ENCODE results near the gene MED12L. TPM values are rescaled to one million over a fixed set of nuclear protein-coding genes. Genes with fewer than 3 reads are reported as not detected.

MED12L gene
- total RNA-seq, 2 experiments from 2014 or later: 2.9 to 3.4 TPM

DNA sequence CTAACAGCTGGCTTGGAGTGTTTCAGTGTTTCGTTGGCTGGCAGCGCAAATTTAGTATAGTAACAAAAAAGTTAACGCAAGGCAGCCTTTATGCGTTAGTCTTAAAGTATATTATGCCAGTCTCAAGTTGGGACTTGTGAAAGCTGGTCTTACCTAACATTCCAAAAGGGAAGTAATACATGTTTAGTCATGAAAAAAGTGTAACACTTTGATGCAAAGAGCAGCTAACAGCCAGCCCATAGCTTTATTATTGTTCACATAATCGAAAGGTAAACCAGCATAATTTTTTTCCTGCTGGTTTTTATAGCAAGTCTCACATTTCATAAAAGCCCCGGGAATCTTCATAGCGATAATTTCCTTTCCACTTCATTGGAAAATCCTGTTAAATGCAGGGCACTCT lies 233.5 kb downstream of the MED12L start:
- intact Hi-C loops (cut with micrococcal nuclease): no loop called here
- H3K4me3 Mint-ChIP-seq: no peak overlapping the region
- CTCF ChIA-PET: interaction anchor here (1.2 to 1.4 kb wide), 2 partner anchors 9 to 11 kb away, joined by 4 to 5 read pairs; no protein-coding TSS in a partner anchor
- TF ChIP-seq CTCF (IDR thresholded peaks at IDR 0.05): no peak
- no peaks in the 10 kb centered on the region for H3K36me3 Mint-ChIP-seq (ENCODE audit: low read depth)
- peaks cover 22% of the 10 kb centered on the region for H3K4me1 Mint-ChIP-seq (ENCODE audit: low read depth)
- no peaks in the 10 kb centered on the region for H3K9me3 Mint-ChIP-seq
- ATAC-seq (no peak), DNase-seq (no peak)
- H3K27ac Mint-ChIP-seq: no peak overlapping the region
- H3K27me3 Mint-ChIP-seq: peaks cover 2% of the 10 kb centered on the region
- POLR2A ChIA-PET: no interaction called here

DNA sequence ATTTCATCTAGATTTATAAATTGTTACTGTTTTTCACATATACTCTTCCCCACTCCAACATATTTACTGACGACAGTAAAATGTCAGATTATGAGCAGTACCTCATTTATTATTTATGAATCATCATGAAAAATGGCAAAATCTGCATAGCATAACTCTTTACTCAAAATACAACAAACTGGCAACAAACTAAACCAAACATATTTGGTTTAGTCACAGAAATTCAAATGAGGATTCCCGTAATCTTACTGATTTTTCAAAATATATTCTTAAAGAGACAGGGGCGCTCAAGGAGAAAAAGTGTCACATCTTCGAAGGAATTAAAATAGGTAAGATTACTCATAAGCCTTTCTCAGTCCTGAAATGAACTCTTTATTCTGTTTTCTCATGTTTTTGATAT lies 234.2 kb downstream of the MED12L start:
- Mint-ChIP-seq H3K9me3 (no peaks in the 10 kb centered on the region), H3K4me3 (no peak overlapping the region), H3K4me1 (ENCODE audit: low read depth) (peaks cover 22% of the 10 kb centered on the region), H3K27me3 (no peaks in the 10 kb centered on the region), H3K36me3 (ENCODE audit: low read depth) (no peaks in the 10 kb centered on the region), H3K27ac (no peak overlapping the region)
- no peak for TF ChIP-seq CTCF (IDR thresholded peaks at IDR 0.05)
- intact Hi-C loops (cut with micrococcal nuclease): no loop called here
- DNase-seq: no peak
- ChIA-PET POLR2A (no interaction called here), CTCF (interaction anchor here (1.2 kb wide), 1 partner anchor 8 kb away, joined by 4 read pairs; no protein-coding TSS in a partner anchor)
- ATAC-seq: no peak

- DNase-seq (no peak), ATAC-seq (no peak)
- Mint-ChIP-seq H3K9me3 (no peaks in the 10 kb centered on the region), H3K36me3 (ENCODE audit: low read depth) (no peaks in the 10 kb centered on the region), H3K27me3 (no peaks in the 10 kb centered on the region), H3K27ac (no peak overlapping the region), H3K4me3 (no peak overlapping the region), H3K4me1 (ENCODE audit: low read depth) (peaks cover 22% of the 10 kb centered on the region)
- intact Hi-C loops (cut with micrococcal nuclease): no loop called here
- ChIA-PET POLR2A (no interaction called here), CTCF (interaction anchor here (1.6 to 1.7 kb wide), 2 partner anchors 13 to 93 kb away, joined by 4 to 5 read pairs; no protein-coding TSS in a partner anchor)
- no peak for TF ChIP-seq CTCF (IDR thresholded peaks at IDR 0.05)
These were observed 234.7 kb downstream of the MED12L start for GRCh38 chr3:151320131-151320530.

DNA sequence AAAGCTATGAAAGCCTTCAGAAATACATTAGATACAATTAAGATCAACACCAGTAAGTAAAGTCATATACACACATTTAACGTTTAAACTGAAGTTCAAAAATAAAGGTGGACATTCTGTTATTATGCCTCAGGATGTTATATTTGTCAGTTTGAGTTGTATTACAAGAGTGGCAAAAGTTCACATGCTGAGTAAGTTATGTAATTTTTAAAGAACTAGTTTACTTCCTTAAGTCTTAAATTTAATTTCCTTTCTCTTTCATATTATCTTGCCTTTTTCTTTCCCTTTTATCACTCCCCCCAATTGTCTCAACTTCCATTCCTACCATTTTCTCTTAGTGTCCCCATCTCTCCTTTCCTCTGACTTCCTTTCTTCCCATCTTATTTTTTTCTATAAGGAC lies 236.1 kb downstream of the MED12L start:
- ChIA-PET CTCF (interaction anchor here (1.0 to 2.2 kb wide), 4 partner anchors 14 to 95 kb away, joined by 4 to 8 read pairs (median 4); no protein-coding TSS in a partner anchor), POLR2A (interaction anchor here (0.6 to 0.7 kb wide), 2 partner anchors 16 to 279 kb away, joined by 3 to 5 read pairs; no protein-coding TSS in a partner anchor)
- no peak for ATAC-seq
- no peak overlapping the region for H3K4me3 Mint-ChIP-seq
- TF ChIP-seq CTCF (IDR thresholded peaks at IDR 0.05): no peak
- intact Hi-C loops (cut with micrococcal nuclease): no loop called here
- no peak overlapping the region for H3K27ac Mint-ChIP-seq
- no peaks in the 10 kb centered on the region for H3K9me3 Mint-ChIP-seq
- H3K4me1 Mint-ChIP-seq (ENCODE audit: low read depth): peaks cover 15% of the 10 kb centered on the region
- H3K36me3 Mint-ChIP-seq (ENCODE audit: low read depth): no peaks in the 10 kb centered on the region
- H3K27me3 Mint-ChIP-seq: peaks cover 3% of the 10 kb centered on the region
- no peak for DNase-seq

DNA sequence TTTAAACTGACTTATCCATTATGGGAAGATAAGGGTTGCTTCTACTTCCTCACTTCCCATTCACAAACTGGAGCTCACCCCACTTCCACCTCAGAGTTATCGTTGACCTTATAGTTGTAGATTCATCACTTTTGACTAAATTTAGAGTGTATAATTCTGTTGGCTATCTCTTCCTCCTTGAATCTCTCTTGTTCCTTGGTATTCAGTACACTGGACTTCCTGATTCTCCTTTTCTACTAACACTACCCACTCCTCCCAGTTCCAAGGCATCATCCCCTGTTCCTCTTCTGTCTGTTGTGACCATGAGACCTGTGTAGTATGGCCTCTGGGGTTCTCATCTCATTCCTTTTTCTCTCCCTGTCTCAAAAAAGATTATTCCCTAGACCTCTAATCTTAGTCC lies 237.0 kb downstream of the MED12L start:
- H3K9me3 Mint-ChIP-seq: no peaks in the 10 kb centered on the region
- H3K36me3 Mint-ChIP-seq (ENCODE audit: low read depth): no peaks in the 10 kb centered on the region
- ChIA-PET POLR2A (interaction anchor here (0.6 kb wide), 1 partner anchor 17 kb away, joined by 3 read pairs; no protein-coding TSS in a partner anchor), CTCF (interaction anchor here (2.2 kb wide), 1 partner anchor 94 kb away, joined by 8 read pairs; no protein-coding TSS in a partner anchor)
- H3K27ac Mint-ChIP-seq: no peak overlapping the region
- H3K27me3 Mint-ChIP-seq: peaks cover 3% of the 10 kb centered on the region
- ATAC-seq (no peak), DNase-seq (no peak)
- intact Hi-C loops (cut with micrococcal nuclease): no loop called here
- peaks cover 11% of the 10 kb centered on the region for H3K4me1 Mint-ChIP-seq (ENCODE audit: low read depth)
- H3K4me3 Mint-ChIP-seq: no peak overlapping the region
- TF ChIP-seq CTCF (IDR thresholded peaks at IDR 0.05): no peak
